Dermis blood vessel endothelial cell (primary cell): ENCODE results near the gene CCDC27. TPM values are rescaled to one million over a fixed set of nuclear protein-coding genes. Genes with fewer than 3 reads are reported as not detected.

Experiments
- total RNA-seq: library from RNA; depleted of rRNA; stranded (reverse); fragments of >200 nt; gene quantifications from 2 replicates; pipeline ENCODE4 v1.2.3, GENCODE V29; 2014

Gene CCDC27
- total RNA-seq, 1 donor from 2014 or later = not detected

Other genes starting within 250 kb of the CCDC27 start
- gene MEGF6, start 140.9 kb upstream of the CCDC27 start, total RNA-seq = 100 and 120 TPM in 2 replicates
- gene TPRG1L, start 127.4 kb upstream of the CCDC27 start, total RNA-seq = 29.4 and 32.9 TPM in 2 replicates
- gene WRAP73, start 102.3 kb upstream of the CCDC27 start, total RNA-seq = 20.4 and 25.6 TPM in 2 replicates
- gene TP73, start 99.9 kb upstream of the CCDC27 start, total RNA-seq = not detected in 2 replicates
- 0.56 and 1.5 TPM in 2 replicates for gene SMIM1, start 20.3 kb downstream of the CCDC27 start, total RNA-seq
- 42.2 and 50.9 TPM in 2 replicates for gene LRRC47, start 44.0 kb downstream of the CCDC27 start, total RNA-seq
- gene CEP104, start 104.8 kb downstream of the CCDC27 start, total RNA-seq = 23.8 and 38.9 TPM in 2 replicates
- gene DFFB, start 105.0 kb downstream of the CCDC27 start, total RNA-seq = 13.7 and 14.8 TPM in 2 replicates
- gene C1orf174, start 147.8 kb downstream of the CCDC27 start, total RNA-seq = 28.8 and 38.1 TPM in 2 replicates